ENCODE data around the gene SPRN.
"Not testable (repeated sequence)": the region's sequence is repeated elsewhere in the genome, so short reads cannot be mapped to it uniquely, and the experiment has no call there.

Gene SPRN

GRCh38 chr10:133415752-133416151 is 8.7 kb downstream of the SPRN start:
- no peak for DNase-seq
- Histone ChIP-seq H3K4me3 (ENCODE audit: low read depth, low read length) (no peak overlapping the region), H3K9me3 (ENCODE audit: severe bottlenecking) (peaks cover 16% of the 10 kb centered on the region), H3K27me3 (ENCODE audit: insufficient read depth, low read depth, severe bottlenecking) (no peaks in the 10 kb centered on the region), H3K36me3 (peaks cover 38% of the 10 kb centered on the region), H3K27ac (no peak overlapping the region)
- TF ChIP-seq, protein P1, sequence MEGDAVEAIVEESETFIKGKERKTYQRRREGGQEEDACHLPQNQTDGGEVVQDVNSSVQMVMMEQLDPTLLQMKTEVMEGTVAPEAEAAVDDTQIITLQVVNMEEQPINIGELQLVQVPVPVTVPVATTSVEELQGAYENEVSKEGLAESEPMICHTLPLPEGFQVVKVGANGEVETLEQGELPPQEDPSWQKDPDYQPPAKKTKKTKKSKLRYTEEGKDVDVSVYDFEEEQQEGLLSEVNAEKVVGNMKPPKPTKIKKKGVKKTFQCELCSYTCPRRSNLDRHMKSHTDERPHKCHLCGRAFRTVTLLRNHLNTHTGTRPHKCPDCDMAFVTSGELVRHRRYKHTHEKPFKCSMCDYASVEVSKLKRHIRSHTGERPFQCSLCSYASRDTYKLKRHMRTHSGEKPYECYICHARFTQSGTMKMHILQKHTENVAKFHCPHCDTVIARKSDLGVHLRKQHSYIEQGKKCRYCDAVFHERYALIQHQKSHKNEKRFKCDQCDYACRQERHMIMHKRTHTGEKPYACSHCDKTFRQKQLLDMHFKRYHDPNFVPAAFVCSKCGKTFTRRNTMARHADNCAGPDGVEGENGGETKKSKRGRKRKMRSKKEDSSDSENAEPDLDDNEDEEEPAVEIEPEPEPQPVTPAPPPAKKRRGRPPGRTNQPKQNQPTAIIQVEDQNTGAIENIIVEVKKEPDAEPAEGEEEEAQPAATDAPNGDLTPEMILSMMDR (IDR thresholded peaks at IDR 0.05; ENCODE audit: low read depth, low read length) = no peak

GRCh38 chr10:133414401-133414800 is 10.0 kb downstream of the SPRN start:
- Histone ChIP-seq H3K9me3 (ENCODE audit: severe bottlenecking) (peaks cover 16% of the 10 kb centered on the region), H3K36me3 (peaks cover 52% of the 10 kb centered on the region)
- not testable (repeated sequence) for H3K27me3 ChIP-seq (ENCODE audit: insufficient read depth, low read depth, severe bottlenecking); H3K4me3 ChIP-seq (ENCODE audit: low read depth, low read length); H3K27ac ChIP-seq; DNase-seq

GRCh38 chr10:133412381-133412711 is 12.1 kb downstream of the SPRN start:
- Histone ChIP-seq H3K27ac (no peak overlapping the region), H3K36me3 (peaks cover 65% of the 10 kb centered on the region), H3K27me3 (ENCODE audit: insufficient read depth, low read depth, severe bottlenecking) (no peaks in the 10 kb centered on the region), H3K4me3 (ENCODE audit: low read depth, low read length) (no peak overlapping the region), H3K9me3 (ENCODE audit: severe bottlenecking) (peaks cover 16% of the 10 kb centered on the region)
- TF ChIP-seq, protein P1 (IDR thresholded peaks at IDR 0.05; ENCODE audit: low read depth, low read length) = no peak
- DNase-seq = no peak

DNA sequence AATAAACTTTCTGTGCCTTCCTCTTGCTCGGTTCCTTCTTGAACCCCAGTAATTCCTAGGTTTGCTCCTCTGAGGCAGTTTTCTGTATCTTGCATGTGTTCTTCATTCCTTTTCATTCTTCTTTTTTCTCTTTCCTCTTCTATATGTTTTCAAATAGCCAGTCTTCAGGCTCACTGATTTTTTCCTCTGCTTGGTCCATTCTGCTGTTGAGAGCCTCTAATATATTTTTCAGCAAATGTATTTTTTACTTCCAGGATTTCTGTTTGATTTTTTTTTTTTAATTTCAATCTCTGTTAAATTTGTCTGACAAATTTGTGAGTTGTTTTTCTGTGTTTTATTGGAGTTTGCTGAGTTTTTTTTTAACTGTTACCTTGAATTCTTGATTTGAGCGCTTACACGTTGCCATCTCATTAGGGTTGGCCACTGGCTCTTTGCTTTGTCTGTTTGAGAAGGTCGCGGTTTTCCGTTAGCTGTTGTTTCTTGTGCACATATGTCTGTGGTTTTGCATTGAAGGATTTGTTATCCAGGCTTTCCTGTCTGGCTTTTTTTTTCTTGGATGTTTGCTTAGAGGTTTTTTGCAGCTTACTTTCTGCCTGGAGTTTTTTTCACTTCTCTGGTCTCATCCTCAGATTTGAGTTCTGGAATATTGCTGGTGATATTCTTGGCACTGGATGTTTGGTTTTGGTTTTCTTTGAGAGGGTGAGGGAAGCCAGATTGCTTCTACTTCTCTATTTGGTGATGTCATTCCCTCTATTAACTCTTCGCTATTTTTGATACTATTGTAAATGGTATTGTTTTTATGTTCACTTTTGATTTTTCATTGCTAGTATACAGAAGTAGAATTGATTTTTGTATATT is 12.7 kb downstream of the SPRN start:
- Histone ChIP-seq H3K4me3 (ENCODE audit: low read depth, low read length) (no peak overlapping the region), H3K36me3 (peaks cover 71% of the 10 kb centered on the region), H3K27me3 (ENCODE audit: insufficient read depth, low read depth, severe bottlenecking) (no peaks in the 10 kb centered on the region), H3K9me3 (ENCODE audit: severe bottlenecking) (peaks cover 16% of the 10 kb centered on the region), H3K27ac (no peak overlapping the region)
- TF ChIP-seq, protein P1 (IDR thresholded peaks at IDR 0.05; ENCODE audit: low read depth, low read length) = no peak
- no peak for DNase-seq

DNA sequence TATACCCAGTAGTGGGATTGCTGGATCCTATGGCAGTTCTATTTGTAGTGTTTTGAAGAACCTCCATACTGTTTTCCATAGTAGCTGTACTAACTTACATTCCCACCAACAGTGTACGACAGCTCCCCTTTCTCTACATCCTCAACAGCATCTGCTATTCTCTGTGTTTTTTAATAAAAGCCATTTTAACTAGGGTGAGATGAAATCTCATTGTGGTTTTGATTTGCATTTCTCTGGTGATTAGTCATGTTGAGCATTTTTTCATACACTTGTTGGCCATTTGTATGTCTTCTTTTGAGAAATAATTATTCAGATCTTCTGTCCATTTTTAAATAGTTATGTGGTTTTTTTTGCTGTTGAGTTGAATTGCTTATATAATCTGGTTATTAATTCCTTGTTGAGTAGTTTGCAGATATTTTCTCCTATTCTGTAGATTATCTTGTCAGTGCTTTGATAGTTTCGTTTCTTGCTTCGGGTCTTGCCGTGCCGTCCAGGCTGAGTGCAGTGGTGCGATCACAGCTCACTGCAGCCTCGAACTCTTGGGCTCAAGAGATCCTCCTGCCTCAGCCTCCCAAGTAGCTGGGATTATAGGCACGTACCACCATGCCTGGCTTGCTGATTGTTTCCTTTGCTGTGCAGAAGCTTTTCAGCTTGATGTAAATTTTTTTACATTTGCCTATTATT is 18.4 kb downstream of the SPRN start:
- DNase-seq = no peak

DNA sequence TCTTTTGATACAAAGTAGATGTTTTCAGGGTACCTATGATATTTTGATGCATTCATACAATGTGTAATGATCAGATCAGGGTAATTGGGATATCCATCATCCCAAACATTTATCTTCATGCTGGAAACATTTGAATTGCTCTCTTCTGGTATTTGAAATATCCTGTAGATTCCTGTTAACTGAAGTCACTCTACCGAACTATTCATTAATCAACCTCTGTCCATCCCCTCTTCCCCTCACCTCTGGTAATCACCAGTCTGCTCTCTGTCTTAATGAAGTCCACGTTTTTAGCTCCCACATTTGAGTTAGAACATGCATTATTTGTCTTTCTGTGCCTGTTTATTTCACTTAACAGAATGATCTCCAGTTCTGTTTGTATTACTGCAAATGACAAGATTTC is 19.2 kb downstream of the SPRN start:
- H3K9me3 ChIP-seq (ENCODE audit: severe bottlenecking) = no peaks in the 10 kb centered on the region
- H3K27me3 ChIP-seq (ENCODE audit: insufficient read depth, low read depth, severe bottlenecking) = no peaks in the 10 kb centered on the region
- TF ChIP-seq, protein P1 (IDR thresholded peaks at IDR 0.05; ENCODE audit: low read depth, low read length) = no peak
- no peak overlapping the region for H3K4me3 ChIP-seq (ENCODE audit: low read depth, low read length)
- H3K27ac ChIP-seq = no peak overlapping the region
- no peak for DNase-seq
- H3K36me3 ChIP-seq = peaks cover 68% of the 10 kb centered on the region

More for the DNA sequence above, 18.4 kb downstream of the SPRN start:
- TF ChIP-seq, protein P1 (IDR thresholded peaks at IDR 0.05; ENCODE audit: low read depth, low read length) = no peak
- Histone ChIP-seq H3K9me3 (ENCODE audit: severe bottlenecking) (peaks cover 1% of the 10 kb centered on the region), H3K4me3 (ENCODE audit: low read depth, low read length) (no peak overlapping the region), H3K27ac (no peak overlapping the region), H3K27me3 (ENCODE audit: insufficient read depth, low read depth, severe bottlenecking) (no peaks in the 10 kb centered on the region), H3K36me3 (peaks cover 71% of the 10 kb centered on the region)
